Stimulated activated naive CD4-positive, alpha-beta T cell treated with Interleukin-2 at 50 U/mL for 16 hours (primary cell): ENCODE data around the gene SAMD4B.

ENCODE experiments used
- DNase-seq: peaks from one replicate; lab custom pipeline; 2025; lab: John Stamatoyannopoulos, UW

The SAMD4B gene

DNA sequence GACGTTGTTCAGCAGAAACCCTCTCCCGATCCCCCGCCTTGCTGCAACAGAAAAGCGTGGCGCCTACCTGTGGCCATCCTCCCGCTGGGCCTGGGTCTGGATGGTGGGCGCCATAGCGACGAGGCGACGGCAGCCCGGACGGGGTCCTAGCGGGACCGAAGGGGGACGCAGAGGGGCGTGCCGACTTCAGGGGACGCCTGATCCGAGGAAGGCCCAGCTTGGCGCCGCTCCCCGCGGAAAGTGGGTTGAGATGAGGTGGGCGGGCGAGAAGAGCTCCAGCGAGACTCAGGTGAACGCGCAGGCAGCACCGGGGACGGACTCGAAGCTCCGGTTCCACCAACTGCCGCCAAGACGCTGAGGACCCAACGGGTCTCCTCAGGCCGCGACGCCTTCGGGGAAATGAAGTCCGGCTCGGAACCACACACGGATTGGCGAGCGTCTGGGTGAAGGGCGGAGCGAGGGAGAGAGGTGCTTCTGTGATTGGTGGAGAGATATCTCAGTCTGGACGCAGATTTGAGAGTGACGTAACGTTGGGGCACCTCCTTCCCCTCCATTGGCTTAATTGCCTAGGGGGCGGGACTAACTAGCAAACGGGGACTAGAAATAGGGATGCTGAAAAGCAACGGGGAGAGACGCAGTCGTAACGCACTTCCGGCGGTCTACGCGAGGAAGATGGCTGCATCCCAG is 48.7 kb downstream of the SAMD4B start, which contains the start of the genes MED29 and PAF1:
TSS of gene MED29 (plus strand) at position 628 of the 687 bp plus-strand sequence. CDS start at position 673, 45 bp downstream.
TSS of gene PAF1 (minus strand) at position 356 of the 687 bp plus-strand sequence. CDS start at position 114, 242 bp downstream.
- peak; percentile 98 for DNase-seq

DNA sequence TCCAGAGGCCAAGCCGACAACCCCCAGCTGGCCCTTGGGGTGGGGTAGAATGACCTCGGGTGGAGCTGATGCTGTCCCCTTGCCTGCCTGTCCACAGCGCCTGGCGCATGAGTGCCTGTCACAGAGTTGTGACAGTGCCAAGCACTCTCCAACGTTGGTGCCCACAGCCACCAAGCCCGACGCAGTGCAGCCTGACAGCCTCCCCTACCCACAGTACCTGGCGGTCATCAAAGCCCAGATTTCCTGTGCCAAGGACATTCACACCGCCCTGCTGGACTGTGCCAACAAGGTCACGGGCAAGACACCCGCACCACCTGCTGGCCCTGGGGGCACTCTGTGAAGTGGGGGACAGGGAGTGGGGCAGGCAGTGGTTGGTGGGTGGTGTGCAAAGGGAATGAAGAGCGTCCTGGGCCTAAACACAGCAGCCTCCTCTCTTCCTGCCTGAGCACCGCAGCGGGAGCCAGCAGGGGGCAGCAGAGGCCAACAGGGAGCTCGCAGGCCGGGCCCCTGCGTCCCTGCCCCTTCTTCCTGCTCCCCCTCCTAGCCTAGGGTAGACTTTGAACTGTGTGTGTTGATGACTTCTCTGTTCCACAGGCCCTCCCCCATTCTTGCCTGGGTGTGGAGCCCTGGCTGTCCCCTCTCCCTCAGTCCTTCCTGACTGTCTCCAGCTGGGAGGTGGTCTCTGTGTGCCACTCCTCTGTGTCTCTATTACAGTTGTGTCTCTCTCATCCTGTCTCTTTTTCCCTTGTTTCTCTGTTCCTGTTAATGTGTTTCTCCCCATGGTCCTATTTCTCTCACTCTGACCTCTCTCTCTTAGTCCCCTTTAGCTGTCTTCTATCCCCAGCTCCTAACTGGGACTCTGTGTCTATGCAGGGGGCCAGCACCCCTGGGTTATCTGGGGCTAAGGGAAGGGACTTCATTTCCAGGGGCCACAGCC is 55.4 kb downstream of the SAMD4B start:
- DNase-seq, result peak; percentile 90

DNA sequence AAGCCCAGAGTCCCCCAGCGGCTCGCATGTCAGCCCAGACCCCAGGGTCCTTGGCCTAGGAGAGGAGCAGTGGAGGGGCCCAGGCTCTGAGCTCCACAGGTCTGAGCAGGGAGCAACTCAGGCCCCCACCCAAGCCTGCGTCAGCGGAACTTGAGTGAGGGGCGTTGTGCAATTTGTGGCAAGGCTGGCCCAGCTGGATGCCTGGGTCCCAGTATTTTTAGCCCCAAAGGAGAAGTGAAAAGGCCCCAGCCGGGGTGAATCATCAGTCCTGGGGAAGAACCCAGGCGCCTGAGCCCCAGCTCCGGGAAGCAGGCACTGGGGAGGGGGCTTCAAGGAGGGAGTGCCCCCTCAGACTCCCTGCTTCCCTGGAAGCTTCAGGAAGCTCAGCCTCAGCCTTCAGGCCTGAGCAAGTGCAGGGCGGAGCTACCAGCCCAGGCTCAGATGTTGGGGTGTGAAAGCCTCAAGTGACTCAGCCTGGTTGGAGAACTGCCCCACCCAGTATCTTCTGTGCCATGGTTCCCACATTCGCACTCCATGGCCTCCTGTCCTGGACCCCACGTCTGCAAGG is 56.2 kb downstream of the SAMD4B start:
- peak; percentile 46 for DNase-seq

DNA sequence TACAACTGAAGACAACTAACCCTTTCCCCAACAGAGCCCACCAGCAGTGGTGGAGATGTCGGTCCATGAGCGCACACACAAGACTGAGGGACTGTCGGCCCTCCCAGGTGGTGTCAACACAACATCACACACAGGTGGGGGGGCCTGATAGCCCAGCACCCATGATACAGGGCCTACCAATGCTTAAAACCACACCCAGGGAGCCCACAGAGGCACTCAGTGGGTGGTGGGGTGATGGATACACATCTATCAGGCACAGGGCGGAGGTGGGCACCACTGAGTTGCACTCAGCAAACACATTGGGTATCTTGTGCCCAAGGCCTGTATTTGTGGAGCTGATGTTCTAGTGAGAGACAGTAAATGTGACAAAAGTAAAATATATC is 57.4 kb downstream of the SAMD4B start:
- DNase-seq, result no peak

DNA sequence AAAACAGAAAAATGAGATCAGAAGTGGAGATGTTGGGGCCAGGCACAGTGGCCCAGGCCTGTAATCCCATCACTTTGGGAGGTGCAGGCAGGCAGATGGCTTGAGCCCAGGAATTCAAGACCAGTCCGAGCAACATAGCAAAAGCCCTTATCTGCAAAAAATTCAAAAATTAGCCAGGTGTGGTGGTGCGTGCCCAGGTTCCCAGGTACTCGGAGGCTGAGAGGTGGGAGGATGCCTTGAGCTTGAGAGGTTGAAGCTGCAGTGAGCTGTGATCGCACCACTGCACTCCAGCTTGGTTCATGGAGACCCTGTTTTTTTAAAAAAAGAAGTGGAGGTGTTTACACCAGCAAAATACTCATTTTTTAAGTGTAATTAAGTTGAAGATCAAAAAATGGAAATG is 57.8 kb downstream of the SAMD4B start:
- DNase-seq, result no peak

DNA sequence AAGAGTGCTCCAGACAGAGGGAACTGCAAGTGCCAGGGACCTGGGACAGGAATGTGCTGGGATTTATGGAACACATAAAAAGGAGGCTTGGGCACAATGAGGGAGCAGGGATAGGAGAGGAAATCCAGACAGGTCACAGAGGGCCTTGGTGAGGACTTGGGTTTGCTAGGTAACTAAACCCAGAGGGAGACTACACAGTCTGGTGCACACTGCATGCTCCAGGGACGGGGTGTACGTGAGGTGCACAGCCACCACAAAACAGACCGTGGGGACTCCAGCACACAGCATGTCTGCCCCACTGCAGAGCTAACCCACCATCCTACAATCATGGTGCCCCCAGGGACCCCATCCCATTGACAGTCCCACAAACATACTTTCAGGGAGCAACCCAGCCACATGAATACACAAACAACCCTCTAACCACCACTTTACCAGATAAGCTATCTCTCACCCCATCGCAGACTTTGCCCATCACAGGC is 58.9 kb downstream of the SAMD4B start:
- no peak for DNase-seq

DNA sequence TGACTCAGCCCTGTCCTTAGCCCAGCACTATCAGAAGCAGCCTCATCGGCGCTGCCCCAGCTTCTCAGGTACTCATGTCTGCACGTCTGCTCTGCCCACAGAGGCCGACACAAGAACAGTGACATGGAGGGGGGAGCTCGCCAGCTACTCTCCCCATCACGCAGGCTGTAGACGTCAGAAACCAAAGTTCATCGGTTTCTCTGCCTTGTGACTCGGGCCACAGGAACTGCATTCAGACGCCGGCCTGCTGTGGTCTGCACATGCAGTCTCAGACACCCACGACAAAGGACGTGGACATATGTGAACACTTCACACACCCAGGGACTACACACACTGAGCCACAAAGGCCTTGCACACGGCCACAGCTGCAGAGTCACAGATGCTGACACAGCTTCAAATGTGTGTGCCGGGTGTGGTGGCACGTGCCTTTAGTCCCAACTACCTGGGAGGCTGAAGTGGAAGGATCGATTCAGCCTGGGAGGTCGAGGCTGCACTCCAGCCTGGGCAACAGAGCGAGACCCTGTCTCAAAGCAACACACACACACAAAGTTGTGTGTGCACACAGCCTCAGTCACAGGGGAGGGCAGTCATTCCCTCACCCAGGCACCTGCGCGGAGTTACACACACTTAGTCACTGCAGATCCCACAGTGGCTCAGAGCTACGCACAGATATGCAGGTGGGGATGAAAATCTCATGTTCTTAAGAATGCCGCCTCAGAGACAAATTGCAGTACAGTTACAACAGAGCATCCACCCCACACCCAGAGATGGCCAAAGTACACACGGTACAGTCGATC is 59.5 kb downstream of the SAMD4B start:
- DNase-seq, result peak; percentile 80

DNA sequence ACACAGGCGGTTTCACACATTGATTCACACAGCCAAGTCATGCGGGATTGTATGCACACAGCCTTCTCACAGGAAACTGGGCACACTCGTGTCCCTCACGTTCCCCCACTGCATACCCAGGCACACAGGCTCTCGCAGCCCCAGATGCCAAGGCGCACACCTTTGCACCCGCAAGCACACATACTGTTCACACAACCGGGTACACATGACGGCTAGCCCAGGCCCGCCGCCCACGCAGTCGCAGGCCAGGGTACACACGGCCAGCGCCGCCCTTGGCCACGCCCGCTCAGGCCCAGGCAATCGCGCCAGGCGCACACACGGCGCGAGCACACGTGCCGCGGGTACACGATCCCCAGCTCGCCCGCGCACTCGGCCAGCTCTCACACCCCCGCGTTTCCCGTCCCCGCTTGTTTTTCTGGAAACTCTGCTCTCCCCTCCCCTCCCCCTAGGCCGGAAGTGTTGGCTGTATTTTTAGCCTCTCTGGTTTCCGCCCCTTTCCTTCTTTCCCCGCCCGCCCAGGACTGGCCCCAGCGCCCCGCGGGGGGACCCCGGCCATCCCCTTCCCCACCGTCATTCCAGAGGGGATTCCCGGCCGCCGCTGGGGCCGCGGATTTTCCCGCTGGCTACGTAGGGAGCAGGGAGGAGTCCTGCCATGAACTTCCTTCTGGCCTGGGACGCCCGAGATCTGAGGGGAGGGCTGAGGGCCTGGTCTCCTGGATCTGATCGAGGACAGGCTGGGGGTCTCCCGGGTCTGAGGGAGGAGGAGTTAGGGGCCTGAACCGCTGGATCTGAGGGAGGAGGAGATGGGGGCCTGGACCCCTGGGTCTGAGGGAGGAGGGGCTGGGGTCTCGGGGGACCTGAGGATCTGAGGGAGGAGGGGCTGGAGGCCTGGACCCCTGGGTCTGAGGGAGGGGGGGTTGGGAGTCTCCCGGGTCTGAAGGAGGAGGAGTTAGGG is 60.4 kb downstream of the SAMD4B start:
- DNase-seq, result peak; percentile 82

DNA sequence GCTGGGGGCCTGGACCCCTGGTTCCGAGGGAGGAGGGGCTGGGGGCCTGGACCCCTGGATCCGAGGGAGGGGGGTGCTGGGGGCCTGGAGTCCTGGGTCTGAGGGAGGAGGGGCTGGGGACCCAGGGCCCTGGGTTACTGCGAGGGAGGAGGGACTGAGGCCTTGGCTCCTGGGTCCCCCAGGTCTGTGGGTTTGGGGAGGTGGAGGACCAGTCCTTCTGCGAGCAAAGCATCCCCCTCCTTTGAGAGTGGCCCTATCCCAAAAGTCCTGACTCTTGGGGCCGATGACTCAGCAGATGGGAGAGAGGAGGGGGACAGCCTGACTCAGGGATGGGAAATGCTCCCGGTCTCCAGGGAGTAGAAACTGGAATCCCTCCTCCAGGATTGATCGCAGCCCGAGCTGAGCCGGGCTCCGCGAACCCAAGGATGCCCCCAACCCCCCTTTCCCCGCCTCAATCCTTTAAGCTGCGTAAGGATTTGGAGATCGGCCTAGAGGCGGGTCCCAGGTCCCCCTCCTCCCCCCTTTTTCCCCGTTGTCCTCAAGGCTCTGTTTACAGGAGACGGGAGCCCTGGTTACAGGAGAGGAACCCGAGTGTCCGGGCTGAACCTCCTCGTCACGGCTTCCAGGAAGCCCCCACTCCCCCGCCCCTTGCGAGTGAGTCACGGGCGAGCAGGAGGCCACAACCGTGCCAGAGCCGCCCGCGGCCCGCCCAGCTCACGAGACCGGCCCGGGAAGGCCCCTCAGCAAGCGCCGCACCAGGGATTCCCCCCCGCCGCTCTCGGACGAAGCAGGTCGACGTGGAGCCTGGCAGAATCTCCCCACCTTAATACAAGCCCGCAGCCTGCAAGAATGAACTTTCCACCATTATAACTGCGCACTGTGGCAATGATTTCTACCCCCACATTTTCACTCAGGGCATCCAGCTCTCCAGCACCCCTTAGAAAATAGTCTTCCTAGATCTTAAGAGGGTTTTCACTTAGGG is 61.4 kb downstream of the SAMD4B start:
- DNase-seq, result peak; percentile 97

DNA sequence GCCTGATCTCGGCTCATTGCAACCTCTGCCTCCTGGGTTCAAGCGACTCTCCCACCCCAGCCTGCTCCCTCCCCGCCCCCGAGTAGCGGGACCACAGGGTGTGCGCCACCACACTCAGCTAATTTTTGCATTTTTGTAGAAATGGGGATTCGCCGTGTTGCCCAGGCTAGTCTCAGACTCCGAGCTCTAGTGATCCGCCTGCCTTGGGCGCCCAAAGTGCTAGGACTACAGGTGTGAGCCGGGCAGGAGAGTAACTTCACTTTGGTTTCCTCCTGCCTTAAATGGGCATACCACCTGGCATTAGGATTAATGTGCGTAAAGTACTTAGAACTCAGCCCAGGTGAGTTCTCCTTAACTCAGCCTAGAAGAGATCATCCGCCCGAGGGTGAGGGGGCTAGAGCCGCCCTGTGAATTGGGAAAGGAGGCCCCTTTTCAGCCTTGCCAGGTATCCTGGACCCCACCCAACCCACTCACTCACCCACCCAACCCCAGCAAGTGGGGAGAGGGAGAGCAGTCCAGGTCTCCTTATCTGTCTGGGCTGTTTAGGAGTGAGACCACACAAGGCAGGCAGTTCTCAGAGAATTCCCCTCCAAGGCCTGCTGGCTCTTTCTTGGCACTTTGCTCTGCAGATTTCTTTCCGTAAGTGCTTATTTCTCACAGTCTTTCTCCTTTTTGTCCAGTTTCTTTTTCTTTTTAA is 63.2 kb downstream of the SAMD4B start:
- no peak for DNase-seq

DNA sequence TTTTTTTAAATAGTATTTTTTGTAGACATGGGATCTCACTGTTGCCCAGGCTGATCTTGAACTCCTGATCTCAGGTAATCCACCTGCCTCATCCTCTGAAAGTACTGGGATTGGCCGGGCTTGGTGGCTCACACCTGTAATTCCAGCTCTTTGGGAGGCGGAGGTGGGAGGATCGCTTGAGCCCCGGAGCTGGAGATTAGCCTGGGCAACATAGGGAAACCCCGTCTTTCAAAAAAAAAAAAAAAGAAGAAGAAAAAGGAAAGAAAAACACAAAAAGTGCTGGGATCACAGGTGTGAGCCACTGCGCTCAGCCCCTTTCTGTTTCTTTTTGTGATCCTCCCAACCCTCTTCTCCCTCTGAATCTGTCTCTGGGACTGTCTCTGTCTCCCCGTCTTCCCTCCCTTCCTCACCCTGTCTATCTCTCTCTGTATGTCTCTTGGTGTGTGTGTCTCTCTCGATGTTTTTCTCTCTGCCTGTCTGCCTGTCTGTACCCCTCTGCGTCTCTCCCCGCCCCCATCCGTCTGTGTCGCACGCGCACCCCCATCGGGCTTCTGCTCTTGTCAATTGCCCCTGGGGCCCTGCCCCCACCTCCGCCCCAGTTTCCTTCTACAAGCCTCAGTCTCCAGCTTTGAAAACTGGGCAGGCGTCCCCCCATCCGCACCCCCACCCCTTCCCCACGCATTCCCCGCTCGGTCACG is 63.9 kb downstream of the SAMD4B start:
- DNase-seq, result peak; percentile 78

DNA sequence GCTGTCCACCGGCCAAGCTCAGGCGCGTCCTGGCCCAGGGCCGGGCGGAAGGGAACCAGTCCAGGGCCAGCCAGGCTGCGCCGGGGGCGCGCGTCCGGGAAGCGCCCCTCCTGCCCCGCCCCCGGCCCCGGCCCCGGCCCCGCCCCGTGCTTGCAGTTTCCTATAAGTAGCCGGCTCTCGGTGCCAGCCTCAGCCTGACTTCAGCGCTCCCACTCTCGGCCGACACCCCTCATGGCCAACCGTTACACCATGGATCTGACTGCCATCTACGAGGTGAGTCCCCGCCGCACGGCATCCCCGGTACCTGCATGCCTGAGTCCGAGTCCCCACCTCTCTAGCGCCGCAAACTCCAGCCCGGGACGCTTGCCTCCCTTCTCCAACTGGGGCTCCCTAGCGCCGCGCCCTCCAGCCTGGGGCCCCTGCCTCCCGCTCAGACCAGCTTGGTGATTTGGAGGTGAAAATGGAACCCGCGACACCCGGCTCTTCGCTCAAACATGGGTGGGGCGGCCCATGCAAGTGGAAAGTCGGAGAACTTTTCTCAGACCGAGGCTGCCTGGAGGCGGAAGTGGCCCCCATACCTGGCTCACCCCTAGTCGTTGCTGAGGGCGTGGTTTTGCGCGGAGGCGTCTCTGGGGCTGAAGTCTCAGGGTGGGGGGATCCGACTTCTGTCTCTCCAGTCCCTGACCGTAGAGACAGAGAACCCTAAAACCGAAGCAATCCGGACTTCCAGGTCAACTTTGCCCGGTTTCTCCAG is 64.6 kb downstream of the SAMD4B start, which contains the start of gene ZFP36:
TSS of gene ZFP36 (plus strand) at position 192 of the 754 bp plus-strand sequence. CDS start at position 250, 58 bp downstream.
- peak; percentile 83 for DNase-seq

DNA sequence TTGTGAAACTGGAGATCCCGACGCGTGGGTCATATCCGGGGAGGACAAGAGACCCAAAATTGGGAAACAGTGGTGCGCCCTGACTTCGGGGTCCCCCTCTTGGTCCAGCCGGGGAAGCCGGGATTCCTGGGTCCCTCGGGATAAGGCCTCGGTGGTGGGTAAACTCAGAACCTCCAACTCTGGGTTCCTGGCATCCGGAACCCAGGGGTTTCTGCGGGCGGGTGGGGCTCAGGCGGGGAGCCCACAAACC is 65.1 kb downstream of the SAMD4B start:
- no peak for DNase-seq

DNA sequence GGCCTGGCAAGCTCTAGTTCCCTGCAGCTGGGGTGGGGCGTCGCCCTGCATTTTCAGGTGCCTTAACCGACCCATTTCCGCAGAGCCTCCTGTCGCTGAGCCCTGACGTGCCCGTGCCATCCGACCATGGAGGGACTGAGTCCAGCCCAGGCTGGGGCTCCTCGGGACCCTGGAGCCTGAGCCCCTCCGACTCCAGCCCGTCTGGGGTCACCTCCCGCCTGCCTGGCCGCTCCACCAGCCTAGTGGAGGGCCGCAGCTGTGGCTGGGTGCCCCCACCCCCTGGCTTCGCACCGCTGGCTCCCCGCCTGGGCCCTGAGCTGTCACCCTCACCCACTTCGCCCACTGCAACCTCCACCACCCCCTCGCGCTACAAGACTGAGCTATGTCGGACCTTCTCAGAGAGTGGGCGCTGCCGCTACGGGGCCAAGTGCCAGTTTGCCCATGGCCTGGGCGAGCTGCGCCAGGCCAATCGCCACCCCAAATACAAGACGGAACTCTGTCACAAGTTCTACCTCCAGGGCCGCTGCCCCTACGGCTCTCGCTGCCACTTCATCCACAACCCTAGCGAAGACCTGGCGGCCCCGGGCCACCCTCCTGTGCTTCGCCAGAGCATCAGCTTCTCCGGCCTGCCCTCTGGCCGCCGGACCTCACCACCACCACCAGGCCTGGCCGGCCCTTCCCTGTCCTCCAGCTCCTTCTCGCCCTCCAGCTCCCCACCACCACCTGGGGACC is 65.6 kb downstream of the SAMD4B start:
- peak; percentile 55 for DNase-seq

DNA sequence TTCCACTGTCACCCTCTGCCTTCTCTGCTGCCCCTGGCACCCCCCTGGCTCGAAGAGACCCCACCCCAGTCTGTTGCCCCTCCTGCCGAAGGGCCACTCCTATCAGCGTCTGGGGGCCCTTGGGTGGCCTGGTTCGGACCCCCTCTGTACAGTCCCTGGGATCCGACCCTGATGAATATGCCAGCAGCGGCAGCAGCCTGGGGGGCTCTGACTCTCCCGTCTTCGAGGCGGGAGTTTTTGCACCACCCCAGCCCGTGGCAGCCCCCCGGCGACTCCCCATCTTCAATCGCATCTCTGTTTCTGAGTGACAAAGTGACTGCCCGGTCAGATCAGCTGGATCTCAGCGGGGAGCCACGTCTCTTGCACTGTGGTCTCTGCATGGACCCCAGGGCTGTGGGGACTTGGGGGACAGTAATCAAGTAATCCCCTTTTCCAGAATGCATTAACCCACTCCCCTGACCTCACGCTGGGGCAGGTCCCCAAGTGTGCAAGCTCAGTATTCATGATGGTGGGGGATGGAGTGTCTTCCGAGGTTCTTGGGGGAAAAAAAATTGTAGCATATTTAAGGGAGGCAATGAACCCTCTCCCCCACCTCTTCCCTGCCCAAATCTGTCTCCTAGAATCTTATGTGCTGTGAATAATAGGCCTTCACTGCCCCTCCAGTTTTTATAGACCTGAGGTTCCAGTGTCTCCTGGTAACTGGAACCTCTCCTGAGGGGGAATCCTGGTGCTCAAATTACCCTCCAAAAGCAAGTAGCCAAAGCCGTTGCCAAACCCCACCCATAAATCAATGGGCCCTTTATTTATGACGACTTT is 66.4 kb downstream of the SAMD4B start:
- DNase-seq, result no peak
